SU-DHL-6 (cell line): Measurements from ENCODE around the gene RBM34.
"Not testable (repeated sequence)": the region's sequence is repeated elsewhere in the genome, so short reads cannot be mapped to it uniquely, and the experiment has no call there.

Source experiments
- H2AFZ ChIP-seq: fragments of 200-600 bp; sonication (generic); 2 replicates; pipeline ENCODE4 v1.6.1; 2014; ENCODE audit warnings: low read depth, mild to moderate bottlenecking, moderate library complexity, mixed read lengths, antibody characterized with exemption, low read length; ENCODE audit not compliant: severe bottlenecking
- H3F3A ChIP-seq: fragments of 200-600 bp; shearing (Covaris generic); 2 replicates; pipeline ENCODE4 v1.6.0; 2016; ENCODE audit warnings: antibody characterized with exemption, mild to moderate bottlenecking; ENCODE audit not compliant: insufficient read depth
- H3K27ac ChIP-seq: fragments of 200-600 bp; sonication (generic); 2 replicates; pipeline ENCODE4 v1.5.1; 2016; ENCODE audit warnings: low read depth, mild to moderate bottlenecking, low read length, moderate library complexity, mixed read lengths
- H3K27me3 ChIP-seq: fragments of 200-600 bp; sonication (generic), shearing (Covaris generic); 2 replicates; pipeline ENCODE4 v1.6.0; 2014; ENCODE audit warnings: mild to moderate bottlenecking, low read length
- H3K36me3 ChIP-seq: fragments of 200-600 bp; sonication (generic); 2 replicates; pipeline ENCODE4 v1.6.1; 2014; ENCODE audit warnings: mild to moderate bottlenecking, low read length, mixed read lengths
- H3K4me2 ChIP-seq: fragments of 300-600, 200-600 bp; shearing (Covaris generic), sonication (generic); 2 replicates; pipeline ENCODE4 v1.6.0; 2014; ENCODE audit warnings: low read length, low read depth, mild to moderate bottlenecking; ENCODE audit not compliant: poor library complexity, severe bottlenecking
- H3K4me3 ChIP-seq: fragments of 200-600 bp; sonication (generic); 2 replicates; pipeline ENCODE4 v1.5.1; 2014; ENCODE audit warnings: antibody characterized with exemption, low read length, mild to moderate bottlenecking, mixed read lengths; ENCODE audit not compliant: insufficient read depth, poor library complexity, severe bottlenecking
- H3K79me2 ChIP-seq: fragments of 200-600 bp; sonication (generic); 2 replicates; pipeline ENCODE4 v1.6.1; 2014; ENCODE audit warnings: mild to moderate bottlenecking, low read length, moderate library complexity; ENCODE audit not compliant: insufficient read depth
- H3K9ac ChIP-seq: fragments of 200-600 bp; sonication (generic); 2 replicates; pipeline ENCODE4 v1.7.0; 2014; ENCODE audit warnings: mild to moderate bottlenecking, low read length
- H3K9me2 ChIP-seq: fragments of 200-600 bp; sonication (generic); replicated peaks from 2 replicates; pipeline ENCODE4 v1.6.1; 2014; ENCODE audit warnings: low read length; ENCODE audit not compliant: insufficient read depth
- H3K9me3 ChIP-seq: fragments of 200-600 bp; sonication (generic); 2 replicates; pipeline ENCODE4 v1.6.1; 2014; ENCODE audit warnings: low read length, mixed read lengths; ENCODE audit not compliant: insufficient read depth
- H4K20me1 ChIP-seq: fragments of 200-600 bp; sonication (generic); 2 replicates; pipeline ENCODE4 v1.6.1; 2014; ENCODE audit warnings: low read depth, mild to moderate bottlenecking, antibody characterized with exemption, low read length, moderate library complexity, mixed read lengths
- EZH2phosphoT487 ChIP-seq: fragments of 200-600 bp; sonication (generic), shearing (Covaris generic); conservative IDR thresholded peaks from 2 replicates; pipeline ENCODE4 v1.6.1; 2018; ENCODE audit warnings: mild to moderate bottlenecking, antibody characterized with exemption, low read length, moderate library complexity, mixed read lengths
- TF ChIP-seq, protein P1 (sequence below): fragments of 200-600 bp; sonication (generic); IDR thresholded peaks from one replicate; pipeline ENCODE4 v1.5.1; 2017; ENCODE audit warnings: antibody characterized with exemption, mild to moderate bottlenecking, low read length, moderate library complexity; ENCODE audit not compliant: insufficient read depth, poor library complexity, severe bottlenecking

Gene RBM34

DNA sequence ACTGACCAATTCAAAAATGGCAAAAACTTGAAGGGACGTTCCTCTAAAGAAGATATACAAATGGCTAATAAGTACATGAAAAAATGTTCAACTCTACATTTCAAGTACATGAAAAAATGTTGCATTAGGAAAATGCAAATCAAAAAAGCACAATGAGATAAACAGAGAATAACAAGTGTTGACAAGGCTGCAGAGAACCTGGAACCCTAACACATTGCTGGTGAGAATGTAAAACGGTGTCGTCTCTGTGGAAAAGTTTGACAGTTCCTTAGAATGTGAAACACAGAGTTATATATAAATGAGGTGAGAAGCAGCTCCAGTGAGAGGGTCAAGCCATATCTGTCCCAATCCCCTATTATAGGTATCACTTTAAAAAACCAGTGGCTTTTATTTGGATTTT, 44.6 kb upstream of the RBM34 start:
- Histone ChIP-seq H3K79me2 (no peaks in the 10 kb centered on the region), H3F3A (peaks cover 20% of the 10 kb centered on the region; the same call in 1 of the 2 replicates), H3K9ac (no peak overlapping the region), H3K27me3 (no peaks in the 10 kb centered on the region), H2AFZ (no peak overlapping the region), H3K9me3 (no peaks in the 10 kb centered on the region), H4K20me1 (no peaks in the 10 kb centered on the region), H3K27ac (no peak overlapping the region), H3K36me3 (peaks cover 7% of the 10 kb centered on the region; the same call in 1 of the 2 replicates), H3K9me2 (no peaks in the 10 kb centered on the region), H3K4me2 (no peak overlapping the region), H3K4me3 (no peak overlapping the region)
- TF ChIP-seq, protein P1, sequence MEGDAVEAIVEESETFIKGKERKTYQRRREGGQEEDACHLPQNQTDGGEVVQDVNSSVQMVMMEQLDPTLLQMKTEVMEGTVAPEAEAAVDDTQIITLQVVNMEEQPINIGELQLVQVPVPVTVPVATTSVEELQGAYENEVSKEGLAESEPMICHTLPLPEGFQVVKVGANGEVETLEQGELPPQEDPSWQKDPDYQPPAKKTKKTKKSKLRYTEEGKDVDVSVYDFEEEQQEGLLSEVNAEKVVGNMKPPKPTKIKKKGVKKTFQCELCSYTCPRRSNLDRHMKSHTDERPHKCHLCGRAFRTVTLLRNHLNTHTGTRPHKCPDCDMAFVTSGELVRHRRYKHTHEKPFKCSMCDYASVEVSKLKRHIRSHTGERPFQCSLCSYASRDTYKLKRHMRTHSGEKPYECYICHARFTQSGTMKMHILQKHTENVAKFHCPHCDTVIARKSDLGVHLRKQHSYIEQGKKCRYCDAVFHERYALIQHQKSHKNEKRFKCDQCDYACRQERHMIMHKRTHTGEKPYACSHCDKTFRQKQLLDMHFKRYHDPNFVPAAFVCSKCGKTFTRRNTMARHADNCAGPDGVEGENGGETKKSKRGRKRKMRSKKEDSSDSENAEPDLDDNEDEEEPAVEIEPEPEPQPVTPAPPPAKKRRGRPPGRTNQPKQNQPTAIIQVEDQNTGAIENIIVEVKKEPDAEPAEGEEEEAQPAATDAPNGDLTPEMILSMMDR: no peak

DNA sequence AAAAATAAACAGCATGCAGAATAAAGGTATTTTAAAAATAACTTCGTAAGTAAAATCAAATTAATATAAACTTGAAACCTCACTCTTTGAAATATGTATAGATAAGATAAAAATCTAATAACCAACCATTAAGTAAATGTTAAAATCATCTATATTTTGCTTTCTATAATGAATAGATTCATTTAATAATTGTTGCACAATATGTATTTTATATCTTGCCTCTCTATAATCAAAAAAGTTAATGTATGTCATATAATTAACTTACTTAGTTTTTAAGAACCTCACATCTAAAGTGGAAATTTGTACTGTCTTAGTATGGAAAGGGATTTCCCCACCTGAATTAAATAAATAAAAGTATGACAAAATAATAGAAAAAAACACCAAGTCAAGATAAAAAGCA, 42.4 kb upstream of the RBM34 start:
- no peak overlapping the region for H3K9ac ChIP-seq
- TF ChIP-seq, protein P1: no peak
- no peak for TF ChIP-seq EZH2phosphoT487
- H3K27me3 ChIP-seq: no peaks in the 10 kb centered on the region
- H3K9me3 ChIP-seq: no peaks in the 10 kb centered on the region
- no peaks in the 10 kb centered on the region for H4K20me1 ChIP-seq
- H3K36me3 ChIP-seq: peaks cover 7% of the 10 kb centered on the region; the same call in 1 of the 2 replicates
- peaks cover 24% of the 10 kb centered on the region; the same call in 1 of the 2 replicates for H3F3A ChIP-seq
- H3K79me2 ChIP-seq: no peaks in the 10 kb centered on the region
- H3K27ac ChIP-seq: no peak overlapping the region
- no peak overlapping the region for H2AFZ ChIP-seq
- H3K4me2 ChIP-seq: no peak overlapping the region
- H3K9me2 ChIP-seq: no peaks in the 10 kb centered on the region
- no peak overlapping the region for H3K4me3 ChIP-seq

DNA sequence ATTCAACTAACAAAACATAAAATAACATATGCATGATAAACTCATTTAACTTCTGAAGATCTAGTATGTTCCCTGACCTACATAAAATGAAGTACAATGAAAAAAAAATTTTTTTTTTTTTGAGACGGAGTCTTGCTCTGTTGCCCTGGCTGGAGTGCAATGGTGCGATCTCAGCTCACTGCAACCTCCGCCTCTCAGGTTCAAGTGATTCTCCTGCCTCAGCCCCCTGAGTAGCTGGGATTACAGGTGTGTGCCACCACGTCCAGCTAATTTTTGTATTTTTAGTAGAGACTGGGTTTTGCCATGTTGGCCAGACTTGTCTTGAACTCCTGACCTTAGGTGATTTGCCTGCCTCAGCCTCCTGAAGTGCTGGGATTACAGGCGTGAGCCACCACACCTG, 41.4 kb upstream of the RBM34 start:
- H3K4me3 ChIP-seq, H3K9me3 ChIP-seq, H3K9me2 ChIP-seq, H3K36me3 ChIP-seq, H3K27me3 ChIP-seq, H3K27ac ChIP-seq, H3K9ac ChIP-seq, H3K4me2 ChIP-seq, H4K20me1 ChIP-seq, H3K79me2 ChIP-seq, H2AFZ ChIP-seq: not testable (repeated sequence)
- H3F3A ChIP-seq: peaks cover 17% of the 10 kb centered on the region; the same call in 1 of the 2 replicates

DNA sequence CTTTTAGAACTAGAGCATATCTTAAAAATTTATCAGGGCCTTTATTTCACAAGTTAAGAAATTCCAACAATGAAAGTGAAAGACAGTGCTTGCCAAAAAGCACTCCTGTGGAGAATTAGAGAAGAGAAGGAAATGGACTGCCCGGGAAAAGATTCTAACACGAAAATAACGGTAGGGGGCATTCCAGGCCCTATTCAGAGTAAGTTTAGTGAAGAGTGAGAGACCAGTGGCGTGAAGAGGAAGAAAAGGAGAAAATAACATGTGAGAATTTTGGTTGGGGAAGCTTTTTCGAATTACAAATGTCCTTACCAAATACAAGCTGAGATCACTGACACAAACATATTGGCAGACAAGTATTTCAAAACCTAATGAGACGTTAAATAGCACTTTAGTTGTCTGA, 38.4 kb upstream of the RBM34 start:
- peaks cover 18% of the 10 kb centered on the region for H3K36me3 ChIP-seq
- no peak overlapping the region for H3K4me2 ChIP-seq
- H3K27me3 ChIP-seq: no peaks in the 10 kb centered on the region
- TF ChIP-seq, protein P1: no peak
- TF ChIP-seq EZH2phosphoT487: no peak
- no peak overlapping the region for H2AFZ ChIP-seq
- no peaks in the 10 kb centered on the region for H4K20me1 ChIP-seq
- no peak overlapping the region for H3K27ac ChIP-seq
- H3K9me2 ChIP-seq: no peaks in the 10 kb centered on the region
- no peak overlapping the region for H3K9ac ChIP-seq
- H3K4me3 ChIP-seq: no peak overlapping the region
- H3K9me3 ChIP-seq: no peaks in the 10 kb centered on the region
- H3F3A ChIP-seq: peaks cover 13% of the 10 kb centered on the region; the same call in 1 of the 2 replicates
- no peaks in the 10 kb centered on the region for H3K79me2 ChIP-seq
